ENCODE results near the gene CAT. TPM values are rescaled to one million over a fixed set of nuclear protein-coding genes. Genes with fewer than 3 reads are reported as not detected.

CAT gene
- total RNA-seq, 1 experiment from 2014 or later = 53.9 TPM

- no peaks in the 10 kb centered on the region for H3K36me3 ChIP-seq
- no peak overlapping the region for H3K27ac ChIP-seq
- H3K9me3 ChIP-seq (replicated peaks) = no peaks in the 10 kb centered on the region
- peaks cover 8% of the 10 kb centered on the region; the same call in 1 of the 2 replicates for H3K27me3 ChIP-seq (replicated peaks)
- no peak for DNase-seq (ENCODE audit: low read depth in 1 of 2, low spot score in 2 of 2)
- H3K4me3 ChIP-seq = no peak overlapping the region
- H3K4me1 ChIP-seq (replicated peaks) = no peaks in the 10 kb centered on the region
These were observed 77.7 kb downstream of the CAT start for GRCh38 chr11:34516247-34517040.

- Histone ChIP-seq H3K9me3 (replicated peaks) (no peaks in the 10 kb centered on the region), H3K27ac (no peak overlapping the region), H3K27me3 (replicated peaks) (peaks cover 16% of the 10 kb centered on the region), H3K36me3 (no peaks in the 10 kb centered on the region), H3K4me1 (replicated peaks) (no peaks in the 10 kb centered on the region), H3K4me3 (no peak overlapping the region)
- DNase-seq (ENCODE audit: low read depth in 1 of 2, low spot score in 2 of 2) = no peak
These were observed 81.0 kb downstream of the CAT start for GRCh38 chr11:34519595-34520235.

- DNase-seq (ENCODE audit: low read depth in 1 of 2, low spot score in 2 of 2) = no peak
- peaks cover 16% of the 10 kb centered on the region for H3K27me3 ChIP-seq (replicated peaks)
- H3K4me3 ChIP-seq = no peak overlapping the region
- no peaks in the 10 kb centered on the region for H3K4me1 ChIP-seq (replicated peaks)
- no peak overlapping the region for H3K27ac ChIP-seq
- H3K9me3 ChIP-seq (replicated peaks) = no peaks in the 10 kb centered on the region
- H3K36me3 ChIP-seq = no peaks in the 10 kb centered on the region
These were observed 82.5 kb downstream of the CAT start for GRCh38 chr11:34521265-34521664.

Other genes starting within 250 kb of the CAT start
- gene ABTB2, start 80.9 kb upstream of the CAT start, total RNA-seq (2014; rRNA removed; shearing (Covaris generic)) = 0.09 and 0.53 TPM in 2 replicates
- gene ELF5, start 74.9 kb downstream of the CAT start, total RNA-seq (2014; rRNA removed; shearing (Covaris generic)) = not detected in 2 replicates
- 0.22 TPM in 1 of 2 replicates, not detected in the other for gene EHF, start 182.2 kb downstream of the CAT start, total RNA-seq (2014; rRNA removed; shearing (Covaris generic))